Endothelial cell (in vitro differentiated cells): ENCODE data around the gene CYTH2. TPM values are rescaled to one million over a fixed set of nuclear protein-coding genes. Genes with fewer than 3 reads are reported as not detected.
A peak's percentile ranks its signal among the peaks of the same experiment; 100 is the strongest.

Experiments used
- DNase-seq: peaks from one replicate; pipeline ENCODE4 v3.0.0; 2021; ENCODE audit warnings: low spot score
- H3K27ac Mint-ChIP-seq: one replicate; pipeline ENCODE4 v1.8.0; 2021; ENCODE audit warnings: mixed read lengths, inconsistent platforms; ENCODE audit not compliant: unreplicated experiment
- H3K27me3 Mint-ChIP-seq: one replicate; pipeline ENCODE4 v1.8.0; 2021; ENCODE audit warnings: mild to moderate bottlenecking, moderate library complexity, mixed read lengths, inconsistent platforms; ENCODE audit not compliant: unreplicated experiment
- H3K36me3 Mint-ChIP-seq: one replicate; pipeline ENCODE4 v1.8.0; 2021; ENCODE audit warnings: mild to moderate bottlenecking, low read depth, mixed read lengths, inconsistent platforms; ENCODE audit not compliant: unreplicated experiment
- H3K4me1 Mint-ChIP-seq: one replicate; pipeline ENCODE4 v1.8.0; 2021; ENCODE audit warnings: mild to moderate bottlenecking, mixed read lengths, inconsistent platforms; ENCODE audit not compliant: unreplicated experiment
- H3K4me3 Mint-ChIP-seq: one replicate; pipeline ENCODE4 v1.8.0; 2021; ENCODE audit warnings: mild to moderate bottlenecking, mixed read lengths, inconsistent platforms; ENCODE audit not compliant: unreplicated experiment
- H3K9me3 Mint-ChIP-seq: one replicate; pipeline ENCODE4 v1.8.0; 2021; ENCODE audit warnings: mixed read lengths, inconsistent platforms; ENCODE audit not compliant: unreplicated experiment
- long read RNA-seq: library from polyadenylated mRNA; unstranded; transcript quantifications from one replicate; pipeline ENCODE4 v2.0.0, GENCODE V29; 2020; ENCODE audit not compliant: unreplicated experiment
- total RNA-seq: library from RNA; stranded (reverse); fragmentation: NEBNext Ultra II Directional; extraction: Animal tissue kit (Norgen Biotek cat#: 25700); gene quantifications from one replicate; pipeline ENCODE4 v1.2.1, GENCODE V29; 2021; ENCODE audit not compliant: unreplicated experiment
- TF ChIP-seq, protein P1 (sequence below): fragments of 200-600 bp; sonication (generic); IDR thresholded peaks from one replicate; pipeline ENCODE4 v1.5.0; 2021; ENCODE audit warnings: antibody characterized with exemption; ENCODE audit not compliant: unreplicated experiment

Gene CYTH2, protein sequence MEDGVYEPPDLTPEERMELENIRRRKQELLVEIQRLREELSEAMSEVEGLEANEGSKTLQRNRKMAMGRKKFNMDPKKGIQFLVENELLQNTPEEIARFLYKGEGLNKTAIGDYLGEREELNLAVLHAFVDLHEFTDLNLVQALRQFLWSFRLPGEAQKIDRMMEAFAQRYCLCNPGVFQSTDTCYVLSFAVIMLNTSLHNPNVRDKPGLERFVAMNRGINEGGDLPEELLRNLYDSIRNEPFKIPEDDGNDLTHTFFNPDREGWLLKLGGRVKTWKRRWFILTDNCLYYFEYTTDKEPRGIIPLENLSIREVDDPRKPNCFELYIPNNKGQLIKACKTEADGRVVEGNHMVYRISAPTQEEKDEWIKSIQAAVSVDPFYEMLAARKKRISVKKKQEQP
- total RNA-seq, result 165 TPM
- long read RNA-seq, full-length matches to known transcripts, result 45 of 55 reads
- long read RNA-seq, partial matches to known transcripts, result 3 of 55 reads
- long read RNA-seq, other reads (novel, unspliced or antisense), result 7 of 55 reads

DNA sequence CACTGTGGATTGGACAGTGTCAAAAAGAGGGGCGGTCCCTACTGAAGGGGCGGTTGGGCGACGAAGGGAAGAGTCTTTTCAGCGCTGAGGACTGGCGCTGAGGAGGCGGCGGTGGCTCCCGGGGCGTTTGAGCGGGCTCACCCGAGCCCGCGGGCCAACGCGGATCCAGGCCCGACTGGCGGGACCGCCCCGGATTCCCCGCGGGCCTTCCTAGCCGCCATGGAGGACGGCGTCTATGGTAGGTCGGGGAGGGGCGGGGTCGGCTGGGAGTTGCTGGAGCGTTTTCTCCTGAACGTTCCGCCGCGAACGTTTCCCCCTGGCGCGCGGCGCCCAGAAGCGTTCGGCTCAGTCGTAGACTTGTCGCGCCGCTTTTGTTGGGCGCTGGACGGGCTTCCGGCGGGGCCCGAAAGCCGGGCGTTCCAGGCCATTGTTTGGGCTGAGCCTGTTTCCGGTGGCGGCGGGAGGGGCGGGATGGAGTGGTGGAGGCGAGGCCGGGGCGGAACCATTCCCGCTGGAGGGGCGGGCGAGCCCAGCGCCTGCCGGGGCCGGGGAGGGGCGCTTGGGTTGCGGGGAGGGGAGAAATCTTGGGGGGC is at the start of gene CYTH2:
Gene CYTH2 (plus strand): TSS at position 81 of the 593 bp plus-strand sequence. CDS start 139 bp downstream, at position 220.
- Mint-ChIP-seq H3K4me1 (peaks cover 18% of the 10 kb centered on the region), H3K27me3 (peaks cover 36% of the 10 kb centered on the region), H3K36me3 (peaks cover 33% of the 10 kb centered on the region), H3K27ac (peak within 1 kb of the TSS; percentile 99), H3K4me3 (peak within 1 kb of the TSS; percentile 94), H3K9me3 (no peaks in the 10 kb centered on the region)
- TF ChIP-seq, protein P1, sequence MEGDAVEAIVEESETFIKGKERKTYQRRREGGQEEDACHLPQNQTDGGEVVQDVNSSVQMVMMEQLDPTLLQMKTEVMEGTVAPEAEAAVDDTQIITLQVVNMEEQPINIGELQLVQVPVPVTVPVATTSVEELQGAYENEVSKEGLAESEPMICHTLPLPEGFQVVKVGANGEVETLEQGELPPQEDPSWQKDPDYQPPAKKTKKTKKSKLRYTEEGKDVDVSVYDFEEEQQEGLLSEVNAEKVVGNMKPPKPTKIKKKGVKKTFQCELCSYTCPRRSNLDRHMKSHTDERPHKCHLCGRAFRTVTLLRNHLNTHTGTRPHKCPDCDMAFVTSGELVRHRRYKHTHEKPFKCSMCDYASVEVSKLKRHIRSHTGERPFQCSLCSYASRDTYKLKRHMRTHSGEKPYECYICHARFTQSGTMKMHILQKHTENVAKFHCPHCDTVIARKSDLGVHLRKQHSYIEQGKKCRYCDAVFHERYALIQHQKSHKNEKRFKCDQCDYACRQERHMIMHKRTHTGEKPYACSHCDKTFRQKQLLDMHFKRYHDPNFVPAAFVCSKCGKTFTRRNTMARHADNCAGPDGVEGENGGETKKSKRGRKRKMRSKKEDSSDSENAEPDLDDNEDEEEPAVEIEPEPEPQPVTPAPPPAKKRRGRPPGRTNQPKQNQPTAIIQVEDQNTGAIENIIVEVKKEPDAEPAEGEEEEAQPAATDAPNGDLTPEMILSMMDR, result no peak
- peak; percentile 94 for DNase-seq

DNA sequence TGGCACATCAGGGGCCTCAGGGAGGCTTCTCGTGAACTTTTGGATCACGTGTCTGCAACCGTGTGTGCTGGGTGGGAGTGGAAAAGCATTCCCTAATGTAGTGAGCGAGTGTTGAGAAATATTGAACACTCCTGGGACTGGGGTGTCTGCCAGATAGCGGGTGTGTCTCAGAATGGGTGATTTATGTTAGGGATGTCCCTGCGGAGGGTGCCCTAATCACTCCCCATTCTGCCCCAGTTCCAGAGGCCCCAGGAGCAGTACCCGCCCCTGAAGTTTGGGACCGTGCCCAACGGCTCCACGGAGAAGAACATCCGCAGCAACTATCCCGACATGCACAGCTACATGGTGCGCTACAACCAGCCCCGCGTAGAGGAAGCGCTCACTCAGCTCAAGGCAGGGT is 47.6 kb upstream of the CYTH2 start:
- no peak for DNase-seq
- TF ChIP-seq, protein P1, result no peak
- no peak overlapping the region for H3K4me3 Mint-ChIP-seq
- peaks cover 7% of the 10 kb centered on the region for H3K36me3 Mint-ChIP-seq
- no peaks in the 10 kb centered on the region for H3K9me3 Mint-ChIP-seq
- peaks cover 15% of the 10 kb centered on the region for H3K27me3 Mint-ChIP-seq
- peaks cover 18% of the 10 kb centered on the region for H3K4me1 Mint-ChIP-seq
- no peak overlapping the region for H3K27ac Mint-ChIP-seq

DNA sequence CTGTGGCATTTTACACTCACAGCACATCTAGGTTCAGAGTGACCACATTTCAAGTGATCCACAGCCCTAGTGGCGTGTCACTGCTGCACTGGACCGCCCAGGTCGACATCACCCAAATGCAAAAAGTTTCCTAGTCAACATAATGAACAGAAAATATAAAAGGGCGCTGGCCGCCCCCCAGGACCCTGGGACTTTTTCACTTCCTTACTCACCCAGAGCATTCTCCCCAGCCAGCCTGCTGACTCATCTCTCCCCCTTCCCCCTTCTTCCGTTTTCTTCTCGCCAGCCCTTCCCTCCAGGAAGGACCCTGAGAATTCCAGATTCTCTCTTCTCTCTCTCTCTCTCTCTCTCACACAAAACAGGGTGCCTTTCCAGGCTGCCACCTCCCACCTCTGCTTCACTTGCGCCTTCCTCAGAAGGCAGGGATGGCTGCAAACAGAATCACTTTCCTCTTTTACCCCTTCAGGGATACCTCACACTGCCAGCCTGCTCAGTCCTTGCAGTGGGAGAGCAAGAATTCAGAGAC is 44.4 kb upstream of the CYTH2 start:
- TF ChIP-seq, protein P1, result no peak
- Mint-ChIP-seq H3K27me3 (peaks cover 11% of the 10 kb centered on the region), H3K4me3 (no peak overlapping the region), H3K9me3 (no peaks in the 10 kb centered on the region), H3K4me1 (peaks cover 18% of the 10 kb centered on the region), H3K27ac (peak overlapping the region; percentile 98), H3K36me3 (peaks cover 7% of the 10 kb centered on the region)
- DNase-seq, result no peak

DNA sequence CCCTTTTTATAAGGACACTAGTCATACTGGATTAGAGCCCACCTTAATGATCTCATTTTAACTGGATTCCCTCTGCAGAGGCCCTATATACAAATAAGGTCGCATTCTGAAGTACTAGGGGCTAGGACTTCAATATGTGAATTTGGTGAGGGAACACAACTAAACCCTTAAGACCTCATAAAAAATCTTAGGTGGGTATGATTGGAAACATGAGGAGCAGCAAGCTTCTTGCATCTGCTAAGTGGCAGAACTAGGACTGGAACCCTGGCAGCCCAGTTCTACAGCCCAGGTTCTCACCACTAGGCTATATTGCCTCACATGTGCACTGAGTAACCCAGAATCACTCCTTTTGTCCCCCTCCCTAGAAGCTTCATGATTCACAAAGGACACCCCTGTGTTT is 40.5 kb upstream of the CYTH2 start:
- peaks cover 14% of the 10 kb centered on the region for H3K4me1 Mint-ChIP-seq
- H3K27me3 Mint-ChIP-seq, result peaks cover 10% of the 10 kb centered on the region
- H3K36me3 Mint-ChIP-seq, result peaks cover 11% of the 10 kb centered on the region
- H3K27ac Mint-ChIP-seq, result no peak overlapping the region
- TF ChIP-seq, protein P1, result no peak
- H3K4me3 Mint-ChIP-seq, result no peak overlapping the region
- H3K9me3 Mint-ChIP-seq, result no peaks in the 10 kb centered on the region
- DNase-seq, result no peak
